Activated CD4-positive, CD25-positive, alpha-beta regulatory T cell (primary cell): Measurements from ENCODE around the gene CAMK2N2.
"Not testable (repeated sequence)": the region's sequence is repeated elsewhere in the genome, so short reads cannot be mapped to it uniquely, and the experiment has no call there.

Source experiments
- DNase-seq, 4 experiments: peaks; one replicate each; lab custom pipeline; 2025; lab: John Stamatoyannopoulos, UW

The CAMK2N2 gene

DNA sequence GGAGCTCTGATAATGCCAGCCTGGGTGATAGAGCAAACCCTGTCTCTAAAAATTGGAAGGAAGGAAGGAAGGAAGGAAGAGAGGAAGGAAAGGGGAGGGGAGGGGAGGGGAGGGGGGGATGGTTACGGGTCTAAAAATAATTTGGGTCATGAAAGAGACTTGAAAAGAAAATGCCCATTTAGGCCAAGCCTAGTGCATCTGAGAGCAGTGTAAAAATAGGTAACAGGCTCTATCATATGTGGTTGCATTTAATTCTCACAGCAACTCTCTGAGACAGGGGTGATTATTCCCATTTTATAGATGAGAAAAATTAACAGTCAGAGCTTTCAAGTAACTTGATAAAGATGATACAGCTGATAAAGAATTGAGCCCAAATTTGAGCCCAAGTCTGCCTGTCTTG is 10.9 kb upstream of the CAMK2N2 start:
- no peak for DNase-seq

DNA sequence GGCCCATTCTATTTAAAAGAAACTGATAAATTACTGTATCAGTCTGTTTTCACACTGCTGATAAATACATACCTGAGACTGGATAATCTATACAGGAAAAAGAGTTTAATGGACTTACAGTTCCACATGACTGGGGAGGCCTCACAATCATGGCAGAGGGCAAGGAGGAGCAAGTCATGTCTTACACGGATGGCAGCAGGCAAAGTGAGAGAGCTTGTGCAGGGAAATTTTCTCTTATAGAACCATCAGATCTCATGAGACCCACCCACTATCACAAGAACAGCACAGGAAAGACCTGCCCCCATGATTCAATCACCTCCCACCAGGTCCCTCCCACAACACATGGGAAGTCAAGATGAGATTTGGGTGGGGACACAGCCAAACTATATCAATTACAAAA is 5.9 kb upstream of the CAMK2N2 start:
- DNase-seq = not testable (repeated sequence)

- no peak for DNase-seq
These were observed 1.4 kb upstream of the CAMK2N2 start for GRCh38 chr3:184262764-184263179.

DNA sequence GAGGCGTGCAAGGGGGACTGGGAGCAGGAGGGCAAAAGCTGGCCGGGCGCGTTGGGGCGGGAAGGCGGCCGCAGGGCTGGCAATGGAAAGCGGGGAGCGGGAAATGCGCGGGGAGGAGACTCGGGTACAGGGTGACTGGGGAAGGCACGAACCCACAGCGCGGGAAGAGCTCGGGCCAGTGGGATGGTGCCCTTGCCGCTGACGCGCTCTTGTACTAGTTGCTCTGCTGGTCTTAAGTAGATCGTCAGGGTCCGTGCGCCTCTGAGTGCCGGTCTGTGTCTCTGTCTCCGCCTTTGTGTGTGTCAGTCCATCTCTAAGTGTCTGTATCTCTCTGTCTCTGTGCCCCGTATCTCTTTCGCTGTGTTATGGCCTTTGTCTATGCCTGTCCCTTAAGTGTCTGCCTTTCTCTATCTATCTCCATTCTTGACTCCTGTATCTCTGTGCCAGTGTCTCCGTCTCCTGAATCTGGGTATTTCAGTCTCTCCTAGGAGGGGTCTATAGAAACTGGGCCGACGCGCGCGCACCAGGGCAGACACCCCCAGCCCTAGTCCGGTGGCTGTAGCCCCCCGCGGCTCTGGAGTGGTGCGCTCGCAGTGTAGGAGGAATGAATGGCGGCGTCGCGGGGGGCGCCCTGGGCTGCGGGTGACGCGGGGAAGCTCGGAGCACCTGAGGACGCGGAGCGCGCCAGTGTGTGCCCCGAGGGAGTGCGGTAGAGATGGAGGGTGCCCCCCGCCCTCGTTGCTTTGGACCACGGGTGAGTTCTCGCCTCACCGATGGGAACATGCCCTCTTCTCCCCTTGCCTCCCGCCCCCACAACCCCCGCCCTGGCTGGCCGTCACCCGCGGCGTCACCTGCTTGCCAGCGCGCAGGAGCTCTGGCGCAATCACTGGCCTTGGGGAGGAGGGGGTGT is 756 bp upstream of the CAMK2N2 start:
- no peak for DNase-seq

- DNase-seq = no peak
These were observed 556 bp downstream of the CAMK2N2 start for GRCh38 chr3:184260724-184261269.

DNA sequence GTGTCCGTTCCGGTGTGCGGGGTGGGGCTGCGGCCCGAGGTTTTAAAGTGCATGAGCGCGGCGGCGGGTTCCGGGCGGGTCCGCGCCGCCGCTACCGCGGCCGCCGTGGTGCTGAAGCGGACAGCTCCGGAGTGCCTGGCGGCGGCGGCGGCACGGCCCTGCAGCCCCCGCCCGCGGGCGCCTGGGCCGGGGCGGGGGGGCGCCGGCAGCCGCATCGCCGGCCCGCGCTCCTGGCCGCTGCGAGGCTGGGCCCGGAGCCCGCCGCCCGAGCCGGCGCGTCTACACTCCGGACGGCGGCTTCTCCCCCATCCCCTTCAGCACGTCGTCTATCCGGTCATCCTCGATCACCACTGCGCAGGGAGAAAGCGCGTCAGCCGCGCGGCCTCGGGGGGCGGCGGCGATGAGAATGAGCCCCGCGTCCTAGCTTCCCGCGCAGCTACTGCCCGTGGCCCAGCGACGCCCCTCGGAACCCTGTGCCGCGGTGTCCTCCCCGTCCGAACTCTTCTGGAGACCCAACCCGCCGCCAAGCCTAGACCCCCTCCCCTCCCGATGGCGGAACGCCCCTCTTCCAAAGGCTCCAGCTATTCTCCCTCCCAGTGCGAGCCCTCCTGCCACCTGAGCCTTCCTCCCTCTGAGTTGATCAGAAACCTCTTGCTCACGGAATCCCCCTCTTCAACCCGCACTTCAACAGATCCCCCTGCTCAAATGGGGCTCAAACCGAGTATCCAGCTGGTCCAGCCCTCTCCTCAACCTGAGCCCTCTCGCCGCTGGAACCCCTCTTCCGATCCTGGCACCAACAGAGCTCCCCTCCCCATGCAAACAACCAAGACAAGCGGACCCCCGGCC is 1.3 kb downstream of the CAMK2N2 start:
- no peak for DNase-seq

DNA sequence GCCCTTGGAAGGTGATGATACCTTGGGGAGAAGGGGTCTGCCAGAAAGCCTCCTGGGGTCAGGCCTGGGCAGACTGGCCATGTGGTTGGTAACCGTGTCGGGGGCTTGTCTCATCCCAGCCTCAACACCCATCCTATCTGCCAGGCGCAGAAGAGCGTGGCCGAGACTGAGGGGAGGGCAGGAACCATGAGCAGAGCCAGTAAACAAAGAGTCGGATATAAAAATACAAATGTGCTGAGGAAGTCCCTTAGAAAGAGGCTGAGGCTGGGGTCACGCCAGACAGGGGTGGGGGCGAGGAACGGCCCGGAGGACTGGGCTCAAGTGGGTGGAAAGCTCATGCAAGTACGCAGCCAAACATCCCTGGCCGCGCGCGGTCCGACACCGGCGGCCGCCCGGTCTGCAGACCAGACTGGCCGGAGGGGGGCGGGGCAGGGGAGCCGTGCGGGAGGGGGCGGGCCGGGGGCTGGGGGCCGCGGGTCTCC is 1.9 kb downstream of the CAMK2N2 start:
- no peak for DNase-seq

- DNase-seq = no peak
These were observed 2.4 kb downstream of the CAMK2N2 start for GRCh38 chr3:184258926-184259325.

DNA sequence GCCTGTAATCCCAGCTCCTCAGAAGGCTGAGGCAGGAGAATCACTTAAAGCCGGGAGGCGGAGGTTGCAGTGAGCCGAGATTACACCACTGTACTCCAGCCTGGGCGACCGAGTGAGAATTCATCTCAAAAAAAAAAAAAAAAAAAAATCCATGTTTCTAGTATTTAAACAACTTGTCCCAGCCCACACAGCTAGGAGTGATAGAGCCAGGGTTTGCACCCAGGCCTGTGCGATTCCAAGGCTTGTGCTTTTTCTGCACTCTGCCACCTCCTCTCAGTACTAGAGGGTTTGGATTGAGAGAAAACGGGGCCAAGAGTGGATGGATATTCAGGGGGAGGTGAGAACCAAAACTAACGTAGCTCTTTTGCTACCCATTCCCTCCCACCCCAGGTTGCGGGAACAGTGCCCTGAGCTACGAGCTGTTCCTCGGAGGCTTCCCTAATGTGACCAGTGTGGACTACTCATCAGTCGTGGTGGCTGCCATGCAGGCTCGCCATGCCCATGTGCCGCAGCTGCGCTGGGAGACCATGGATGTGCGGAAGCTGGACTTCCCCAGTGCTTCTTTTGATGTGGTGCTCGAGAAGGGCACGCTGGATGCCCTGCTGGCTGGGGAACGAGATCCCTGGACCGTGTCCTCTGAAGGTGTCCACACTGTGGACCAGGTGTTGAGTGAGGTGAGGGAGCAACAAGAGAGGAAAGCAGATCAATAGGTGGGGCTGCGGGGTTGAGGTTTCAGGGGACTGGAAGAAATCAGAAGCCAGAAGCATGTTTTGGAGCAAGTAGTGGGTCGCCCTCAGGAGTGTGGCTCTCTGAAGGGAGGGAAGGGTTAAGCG is 4.1 kb downstream of the CAMK2N2 start:
- DNase-seq = no peak

DNA sequence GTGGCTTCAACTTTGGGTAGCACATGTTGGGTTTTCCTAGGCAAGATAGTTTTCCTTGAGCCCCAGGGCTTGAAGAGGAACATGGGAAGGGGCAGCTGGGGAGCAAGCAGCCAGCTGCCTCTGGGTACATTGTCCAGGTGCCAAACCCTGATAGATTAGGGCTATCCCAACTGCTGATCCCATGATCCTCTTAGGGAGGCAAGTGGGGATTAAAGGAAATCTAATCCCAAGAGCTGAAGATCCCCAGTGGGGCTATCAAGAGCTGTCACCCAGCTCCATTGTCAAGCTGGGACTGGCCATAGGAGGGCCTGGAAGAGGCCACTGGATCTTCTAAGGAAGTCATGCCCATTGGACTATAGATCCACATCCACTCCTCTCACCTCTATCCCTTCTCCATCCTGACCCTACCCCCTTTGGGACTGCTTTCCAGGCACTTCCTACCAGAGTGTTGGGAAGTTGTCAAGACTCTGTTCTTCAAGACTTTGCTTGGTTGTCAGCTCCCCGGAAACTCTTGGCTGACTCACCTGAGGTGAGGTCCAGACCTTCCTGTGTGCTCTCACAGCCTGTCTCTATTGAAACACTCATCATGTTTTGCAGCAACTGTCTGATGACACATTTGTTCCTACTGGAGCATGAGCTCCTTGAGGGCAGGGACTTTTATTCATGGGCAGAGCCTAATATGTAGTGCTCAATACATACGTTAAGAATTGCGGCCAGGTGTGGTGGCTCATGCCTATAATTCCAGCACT is 5.9 kb downstream of the CAMK2N2 start:
- DNase-seq = no peak

GRCh38 chr3:184250167-184250828 is 11.1 kb downstream of the CAMK2N2 start:
- DNase-seq = peak; percentile 64 to 88 (median 70)

DNA sequence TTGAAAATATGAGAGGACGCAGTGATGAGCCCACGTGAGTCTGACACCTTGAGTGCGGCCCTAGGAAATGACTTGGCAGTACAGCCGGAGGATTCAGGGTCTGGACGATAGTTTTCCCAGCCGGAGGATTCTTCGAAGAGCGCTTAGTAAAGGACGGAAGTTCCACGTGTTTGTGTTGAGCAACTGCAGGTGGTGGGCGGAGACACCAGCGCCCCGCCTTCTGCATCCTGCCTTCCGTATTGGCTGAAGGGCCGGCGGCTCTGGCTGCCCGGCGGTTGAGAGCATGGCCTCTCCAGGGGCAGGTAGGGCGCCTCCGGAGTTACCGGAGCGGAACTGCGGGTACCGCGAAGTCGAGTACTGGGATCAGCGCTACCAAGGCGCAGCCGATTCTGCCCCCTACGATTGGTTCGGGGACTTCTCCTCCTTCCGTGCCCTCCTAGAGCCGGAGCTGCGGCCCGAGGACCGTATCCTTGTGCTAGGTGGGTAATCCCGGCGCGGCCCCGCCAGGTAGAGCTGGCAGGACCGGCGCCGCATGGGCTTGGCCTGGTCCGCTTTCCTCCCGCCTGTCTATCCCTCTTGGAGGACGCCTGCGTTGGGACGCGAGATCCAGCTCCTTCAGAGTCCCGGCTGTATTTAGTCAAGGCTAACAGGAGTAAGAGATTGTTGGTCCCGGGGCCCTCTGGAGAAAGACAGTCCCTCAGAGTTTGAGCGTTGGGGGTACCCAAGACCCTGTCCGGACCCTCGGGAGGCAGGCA is 11.8 kb downstream of the CAMK2N2 start, which contains the start of gene EEF1AKMT4:
Gene EEF1AKMT4, plus strand, starts transcription at position 261 of the 755 bp plus-strand sequence. Its CDS starts 23 bp downstream, at position 284.
- DNase-seq = peak; percentile 88 to 92 (median 90)

GRCh38 chr3:184248454-184249411 is 12.6 kb downstream of the CAMK2N2 start, which contains the start of gene ALG3:
Gene ALG3 (minus strand): TSS chr3:184248962. CDS start chr3:184248940, 22 bp downstream.
- DNase-seq = peak; percentile 60 to 84 (median 70)

DNA sequence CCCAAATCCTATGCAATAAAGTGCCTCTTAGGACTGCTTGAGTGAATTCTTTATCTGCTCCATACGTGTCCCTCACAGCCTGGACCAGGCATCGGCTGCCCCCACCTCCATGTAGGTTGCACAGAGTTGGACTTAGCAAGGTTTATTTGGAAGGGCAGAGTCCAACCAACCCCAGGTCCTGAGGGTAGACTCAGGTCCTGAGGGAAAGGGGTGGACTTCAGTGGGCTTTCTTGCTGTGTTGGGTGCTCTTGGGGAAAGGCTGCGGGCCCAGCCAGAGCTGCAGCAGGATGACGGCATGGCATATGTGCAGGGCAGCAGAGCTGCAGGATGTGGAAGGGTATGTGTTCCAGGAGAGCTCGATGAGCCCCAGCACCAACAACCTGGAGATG is 19.1 kb downstream of the CAMK2N2 start:
- no peak for DNase-seq

DNA sequence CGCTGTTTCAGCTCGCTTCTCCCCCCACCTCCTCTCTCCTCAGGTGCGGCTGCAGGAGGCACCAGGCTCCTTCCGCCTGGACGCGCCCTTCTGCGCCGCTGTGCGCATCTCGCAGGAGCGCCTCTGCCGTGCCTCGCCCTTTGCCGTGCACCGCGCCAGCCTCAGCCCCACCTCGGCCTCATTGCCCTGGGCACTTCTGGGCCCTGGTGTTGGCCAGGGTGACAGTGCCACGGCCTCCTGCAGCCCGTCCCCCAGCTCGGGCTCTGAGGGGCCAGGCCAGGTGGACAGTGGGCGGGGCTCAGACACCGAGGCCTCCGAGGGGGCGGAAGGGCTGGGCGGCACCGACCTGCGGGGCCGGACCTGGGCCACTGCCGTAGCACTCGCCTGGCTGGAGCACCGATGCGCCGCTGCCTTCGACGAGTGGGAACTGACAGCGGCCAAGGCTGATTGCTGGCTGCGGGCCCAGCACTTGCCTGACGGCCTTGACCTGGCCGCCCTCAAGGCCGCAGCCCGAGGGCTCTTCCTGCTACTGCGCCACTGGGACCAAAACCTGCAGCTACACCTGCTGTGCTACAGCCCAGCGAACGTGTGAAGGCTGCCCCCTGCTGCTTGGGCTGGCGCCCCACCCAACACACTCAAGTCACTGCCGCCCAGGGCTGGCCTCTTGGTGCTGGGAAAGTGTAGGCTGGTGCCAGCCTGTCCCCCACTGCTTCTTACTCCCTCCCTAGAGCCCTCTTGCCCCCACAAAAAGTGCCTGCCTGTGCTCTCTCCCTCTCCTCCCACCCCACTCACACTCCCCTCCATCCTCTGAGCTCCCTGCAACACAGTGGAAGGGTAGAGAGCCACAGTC is 19.7 kb downstream of the CAMK2N2 start:
- DNase-seq = no peak

- DNase-seq = no peak
These were observed 20.3 kb downstream of the CAMK2N2 start for GRCh38 chr3:184241141-184241446.
